Middle frontal gyrus (tissue), 1 donor: ENCODE measurements around the gene ZCCHC14.
"Not testable (repeated sequence)": the region's sequence is repeated elsewhere in the genome, so short reads cannot be mapped to it uniquely, and the experiment has no call there.

ENCODE experiments used
- DNase-seq: peaks from one replicate; pipeline ENCODE4 v3.0.0-alpha.2; 2015; ENCODE audit warnings: low spot score; ENCODE audit errors: extremely low spot score

The ZCCHC14 gene

GRCh38 chr16:87525352-87525751 lies 32.5 kb upstream of the ZCCHC14 start:
- no peak for DNase-seq

- no peak for DNase-seq
Observed at GRCh38 chr16:87524407-87524806, 31.6 kb upstream of the ZCCHC14 start.

GRCh38 chr16:87523605-87524004 lies 30.8 kb upstream of the ZCCHC14 start:
- DNase-seq, result not testable (repeated sequence)

GRCh38 chr16:87521764-87522163 lies 28.9 kb upstream of the ZCCHC14 start:
- not testable (repeated sequence) for DNase-seq

GRCh38 chr16:87519170-87519569 lies 26.3 kb upstream of the ZCCHC14 start:
- not testable (repeated sequence) for DNase-seq

GRCh38 chr16:87518430-87519051 lies 25.7 kb upstream of the ZCCHC14 start:
- DNase-seq, result not testable (repeated sequence)

- DNase-seq, result peak; percentile 36
Observed at GRCh38 chr16:87517610-87518429, 25.0 kb upstream of the ZCCHC14 start.

GRCh38 chr16:87516361-87516760 lies 23.5 kb upstream of the ZCCHC14 start:
- DNase-seq, result no peak

- DNase-seq, result no peak
Observed at GRCh38 chr16:87515475-87516330, 22.9 kb upstream of the ZCCHC14 start.

- not testable (repeated sequence) for DNase-seq
Observed at GRCh38 chr16:87509778-87510177, 17.0 kb upstream of the ZCCHC14 start.

- DNase-seq, result no peak
Observed at GRCh38 chr16:87507351-87508069, 14.7 kb upstream of the ZCCHC14 start.

- no peak for DNase-seq
Observed at GRCh38 chr16:87506423-87507350, 13.9 kb upstream of the ZCCHC14 start.

GRCh38 chr16:87505834-87506233 lies 13.0 kb upstream of the ZCCHC14 start:
- no peak for DNase-seq

GRCh38 chr16:87503232-87503937 lies 10.6 kb upstream of the ZCCHC14 start:
- DNase-seq, result not testable (repeated sequence)

- DNase-seq, result no peak
Observed at GRCh38 chr16:87502308-87502969, 9.6 kb upstream of the ZCCHC14 start.

- no peak for DNase-seq
Observed at GRCh38 chr16:87501117-87501516, 8.3 kb upstream of the ZCCHC14 start.

GRCh38 chr16:87499189-87499486 lies 6.3 kb upstream of the ZCCHC14 start:
- DNase-seq, result no peak

GRCh38 chr16:87498324-87499188 lies 5.7 kb upstream of the ZCCHC14 start:
- DNase-seq, result no peak
